Measurements from ENCODE around the gene FLYWCH2. TPM values are rescaled to one million over a fixed set of nuclear protein-coding genes. Genes with fewer than 3 reads are reported as not detected.

FLYWCH2 gene
- total and polyA plus RNA-seq, 2 of the 4 experiments (the other 2 are of a cell fraction): 42.3 to 66.3 TPM

- TF ChIP-seq CTCF (conservative IDR thresholded peaks at IDR 0.05; ENCODE audit: low read depth, low read length): no peak
Measured at GRCh38 chr16:2836646-2837508, 46.1 kb upstream of the FLYWCH2 start (continued).
